ENCODE data around the gene CD160. TPM values are rescaled to one million over a fixed set of nuclear protein-coding genes. Genes with fewer than 3 reads are reported as not detected.

Gene CD160
- total RNA-seq, 1 experiment from 2014 or later, result not detected

DNA sequence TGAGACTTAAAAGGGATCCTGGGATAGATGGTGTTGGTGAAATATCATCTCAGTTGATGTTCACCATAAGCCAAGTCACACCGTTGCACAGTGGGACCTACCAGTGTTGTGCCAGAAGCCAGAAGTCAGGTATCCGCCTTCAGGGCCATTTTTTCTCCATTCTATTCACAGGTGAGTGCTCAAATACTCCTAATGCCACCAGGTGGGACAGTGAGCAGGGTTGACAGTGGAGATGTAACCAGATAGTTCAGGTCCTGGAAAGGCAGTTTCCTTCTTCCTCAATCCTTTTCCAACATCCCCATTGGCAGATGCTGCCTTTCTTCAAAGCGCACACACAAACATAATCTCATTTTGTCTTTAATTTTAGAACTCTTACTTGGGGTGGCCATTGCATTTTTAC is 11.6 kb downstream of the CD160 start:
- TF ChIP-seq, protein P1, sequence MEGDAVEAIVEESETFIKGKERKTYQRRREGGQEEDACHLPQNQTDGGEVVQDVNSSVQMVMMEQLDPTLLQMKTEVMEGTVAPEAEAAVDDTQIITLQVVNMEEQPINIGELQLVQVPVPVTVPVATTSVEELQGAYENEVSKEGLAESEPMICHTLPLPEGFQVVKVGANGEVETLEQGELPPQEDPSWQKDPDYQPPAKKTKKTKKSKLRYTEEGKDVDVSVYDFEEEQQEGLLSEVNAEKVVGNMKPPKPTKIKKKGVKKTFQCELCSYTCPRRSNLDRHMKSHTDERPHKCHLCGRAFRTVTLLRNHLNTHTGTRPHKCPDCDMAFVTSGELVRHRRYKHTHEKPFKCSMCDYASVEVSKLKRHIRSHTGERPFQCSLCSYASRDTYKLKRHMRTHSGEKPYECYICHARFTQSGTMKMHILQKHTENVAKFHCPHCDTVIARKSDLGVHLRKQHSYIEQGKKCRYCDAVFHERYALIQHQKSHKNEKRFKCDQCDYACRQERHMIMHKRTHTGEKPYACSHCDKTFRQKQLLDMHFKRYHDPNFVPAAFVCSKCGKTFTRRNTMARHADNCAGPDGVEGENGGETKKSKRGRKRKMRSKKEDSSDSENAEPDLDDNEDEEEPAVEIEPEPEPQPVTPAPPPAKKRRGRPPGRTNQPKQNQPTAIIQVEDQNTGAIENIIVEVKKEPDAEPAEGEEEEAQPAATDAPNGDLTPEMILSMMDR (conservative IDR thresholded peaks at IDR 0.05; ENCODE audit: low read depth, low read length), result no peak
- no peak for TF ChIP-seq EZH2 (IDR thresholded peaks at IDR 0.05; ENCODE audit: borderline replicate concordance, low read depth, low read length, poor library complexity, severe bottlenecking)
- ChIA-PET CTCF (no interaction called here), POLR2A (ENCODE audit: low non-redundant PET) (no interaction called here)
- H3K4me1 ChIP-seq (ENCODE audit: insufficient read depth, low read length, poor library complexity, severe bottlenecking), result no peaks in the 10 kb centered on the region
- no peak overlapping the region for H3K4me3 ChIP-seq (ENCODE audit: low read depth, low read length, poor library complexity, severe bottlenecking)
- no peaks in the 10 kb centered on the region for H3K36me3 ChIP-seq (ENCODE audit: insufficient read depth, low read length, poor library complexity, severe bottlenecking)
- H3K27me3 ChIP-seq (replicated peaks; ENCODE audit: insufficient read depth, low read depth, low read length, poor library complexity), result no peaks in the 10 kb centered on the region
- no peak for DNase-seq (ENCODE audit: low spot score)
- no peaks in the 10 kb centered on the region for H3K9me3 ChIP-seq (ENCODE audit: low read depth, low read length, poor library complexity, severe bottlenecking)
- no peak overlapping the region for H3K27ac ChIP-seq (ENCODE audit: low read depth, low read length, poor library complexity, severe bottlenecking)
- BruUV-seq (replicated peaks), result no TSS peak
- intact Hi-C loops (cut with micrococcal nuclease; ENCODE audit: unreplicated experiment), result no loop called here

DNA sequence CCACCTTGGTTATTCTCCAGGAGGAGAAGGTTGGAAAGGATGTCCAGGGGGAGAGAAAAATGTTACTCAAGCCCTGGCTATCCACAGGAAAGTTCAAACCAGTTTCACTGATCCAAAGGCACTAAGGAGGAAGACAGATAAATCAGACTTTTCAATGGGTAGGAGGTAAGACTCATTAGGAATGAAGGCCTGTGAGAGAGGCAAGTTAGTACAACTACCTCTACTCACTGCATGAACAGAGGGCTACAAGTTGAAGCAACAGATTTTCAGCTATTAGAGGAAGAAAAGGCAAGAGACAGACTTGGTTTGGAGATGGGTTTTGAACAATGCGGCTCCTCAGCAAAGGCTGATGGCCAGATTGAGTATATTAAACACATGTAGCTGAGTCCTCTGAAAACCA is 16.9 kb downstream of the CD160 start:
- DNase-seq (ENCODE audit: low spot score), result no peak
- no peaks in the 10 kb centered on the region for H3K36me3 ChIP-seq (ENCODE audit: insufficient read depth, low read length, poor library complexity, severe bottlenecking)
- POLR2A ChIA-PET (ENCODE audit: low non-redundant PET), result no interaction called here
- no peaks in the 10 kb centered on the region for H3K4me1 ChIP-seq (ENCODE audit: insufficient read depth, low read length, poor library complexity, severe bottlenecking)
- no peak overlapping the region for H3K4me3 ChIP-seq (ENCODE audit: low read depth, low read length, poor library complexity, severe bottlenecking)
- H3K27ac ChIP-seq (ENCODE audit: low read depth, low read length, poor library complexity, severe bottlenecking), result no peak overlapping the region
- CTCF ChIA-PET, result no interaction called here
- intact Hi-C loops (cut with micrococcal nuclease; ENCODE audit: unreplicated experiment), result no loop called here
- no peaks in the 10 kb centered on the region for H3K27me3 ChIP-seq (replicated peaks; ENCODE audit: insufficient read depth, low read depth, low read length, poor library complexity)
- no peak for TF ChIP-seq EZH2 (IDR thresholded peaks at IDR 0.05; ENCODE audit: borderline replicate concordance, low read depth, low read length, poor library complexity, severe bottlenecking)
- TF ChIP-seq, protein P1 (conservative IDR thresholded peaks at IDR 0.05; ENCODE audit: low read depth, low read length), result no peak
- BruUV-seq (replicated peaks), result no TSS peak
- H3K9me3 ChIP-seq (ENCODE audit: low read depth, low read length, poor library complexity, severe bottlenecking), result no peaks in the 10 kb centered on the region

DNA sequence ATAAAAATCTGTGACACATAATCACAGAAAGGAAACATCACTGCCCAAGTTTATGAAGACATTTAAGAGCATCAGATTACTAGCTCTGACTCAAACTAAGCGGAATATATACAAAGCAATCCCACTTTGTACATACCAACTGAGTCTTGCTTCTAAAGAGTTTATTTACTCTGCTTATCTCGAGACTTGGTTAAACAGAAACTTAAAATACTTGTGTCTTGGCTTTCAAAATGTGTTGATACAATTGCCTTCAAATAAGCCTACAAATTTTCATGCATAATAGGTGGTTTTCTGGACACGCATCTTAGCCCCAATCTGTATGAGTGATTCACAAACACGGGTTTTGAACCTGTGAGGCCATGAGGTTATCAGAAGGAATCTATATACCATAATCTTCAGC is 21.0 kb downstream of the CD160 start:
- Histone ChIP-seq H3K4me3 (ENCODE audit: low read depth, low read length, poor library complexity, severe bottlenecking) (no peak overlapping the region), H3K27me3 (replicated peaks; ENCODE audit: insufficient read depth, low read depth, low read length, poor library complexity) (no peaks in the 10 kb centered on the region), H3K9me3 (ENCODE audit: low read depth, low read length, poor library complexity, severe bottlenecking) (no peaks in the 10 kb centered on the region), H3K36me3 (ENCODE audit: insufficient read depth, low read length, poor library complexity, severe bottlenecking) (peaks cover 6% of the 10 kb centered on the region), H3K27ac (ENCODE audit: low read depth, low read length, poor library complexity, severe bottlenecking) (no peak overlapping the region), H3K4me1 (ENCODE audit: insufficient read depth, low read length, poor library complexity, severe bottlenecking) (no peaks in the 10 kb centered on the region)
- ChIA-PET CTCF (no interaction called here), POLR2A (ENCODE audit: low non-redundant PET) (no interaction called here)
- TF ChIP-seq, protein P1 (conservative IDR thresholded peaks at IDR 0.05; ENCODE audit: low read depth, low read length), result no peak
- TF ChIP-seq EZH2 (IDR thresholded peaks at IDR 0.05; ENCODE audit: borderline replicate concordance, low read depth, low read length, poor library complexity, severe bottlenecking), result no peak
- intact Hi-C loops (cut with micrococcal nuclease; ENCODE audit: unreplicated experiment), result no loop called here
- DNase-seq (ENCODE audit: low spot score), result no peak
- BruUV-seq (replicated peaks), result no TSS peak

All from A673 (cell line).